H1 (cell line): ENCODE data around the gene TSSK6. TPM values are rescaled to one million over a fixed set of nuclear protein-coding genes. Genes with fewer than 3 reads are reported as not detected.
A peak's percentile ranks its signal among the peaks of the same experiment; 100 is the strongest.

Source experiments
- BACH1 ChIP-seq: IDR thresholded peaks from 2 replicates; pipeline ENCODE4 v1.6.1; 2012; ENCODE audit warnings: low read length, improper control_type of control experiment
- BRCA1 ChIP-seq: IDR thresholded peaks from 2 replicates; pipeline ENCODE4 v1.6.1; 2012; ENCODE audit warnings: low read depth, low read length, improper control_type of control experiment
- EZH2 ChIP-seq: fragments of 200-600 bp; sonication (generic); IDR thresholded peaks from 2 replicates; pipeline ENCODE4 v1.7.1; 2012; ENCODE audit warnings: low read depth, mild to moderate bottlenecking, moderate library complexity, low read length, inconsistent platforms; ENCODE audit not compliant: severe bottlenecking
- POLR2A ChIP-seq, 2 experiments: IDR thresholded peaks; 1 replicate in 1 of 2; 2 replicates in 1 of 2; pipeline ENCODE4 v1.6.1; 2011; ENCODE audit warnings: low read depth in 2 of 2, low read length in 2 of 2, mild to moderate bottlenecking in 2 of 2; ENCODE audit errors: control extremely low read depth in 1 of 2
- POLR2AphosphoS5 ChIP-seq: IDR thresholded peaks from 2 replicates; pipeline ENCODE4 v1.6.1; 2011; ENCODE audit warnings: low read depth, low read length
- RXRA ChIP-seq: IDR thresholded peaks from 2 replicates; pipeline ENCODE4 v1.6.1; 2011; ENCODE audit warnings: low read depth, mild to moderate bottlenecking, low read length, moderate library complexity; ENCODE audit not compliant: insufficient read depth
- SP4 ChIP-seq: IDR thresholded peaks from 2 replicates; pipeline ENCODE4 v1.6.1; 2012; ENCODE audit warnings: low read length, inconsistent platforms
- TAF7 ChIP-seq: optimal IDR thresholded peaks from 2 replicates; pipeline ENCODE3; 2011; ENCODE audit warnings: low read depth, mild to moderate bottlenecking, inconsistent platforms, low read length, moderate library complexity, borderline replicate concordance
- TBP ChIP-seq: IDR thresholded peaks from 2 replicates; pipeline ENCODE4 v1.6.1; 2011; ENCODE audit warnings: low read depth, low read length, improper control_type of control experiment
- ZNF274 ChIP-seq: IDR thresholded peaks from 2 replicates; pipeline ENCODE4 v1.7.0; 2012; ENCODE audit warnings: low read length, borderline replicate concordance; ENCODE audit errors: extremely low read depth
- polyA plus RNA-seq, 7 experiments: library from polyadenylated mRNA; depleted of rRNA in 3 of 7; stranded (reverse) in 5 of 7; unstranded in 2 of 7; fragments of >200 nt in 5 of 7; fragments of 200-250 nt in 2 of 7; gene quantifications; 1 replicate in 5 of 7; 2 replicates in 1 of 7; 4 replicates in 1 of 7; pipeline versions ENCODE4 v1.2.1 to v1.2.3, GENCODE V29; 2011 to 2013; ENCODE audit warnings: missing spikeins in 2 of 7, mixed read lengths in 2 of 7
- total RNA-seq: library from RNA; stranded (reverse); fragmentation: NEBNext Ultra II Directional; extraction: Animal tissue kit (Norgen Biotek cat#: 25700); gene quantifications from 2 replicates; pipeline ENCODE4 v1.2.1, GENCODE V29; 2021
- TF ChIP-seq, protein P1 (sequence below): fragments of 300-600 bp; sonication (generic); IDR thresholded peaks from 2 replicates; pipeline ENCODE4 v1.7.1; 2012; ENCODE audit warnings: low read length, moderate library complexity, mild to moderate bottlenecking, inconsistent platforms; ENCODE audit not compliant: insufficient replicate concordance

The TSSK6 gene
- total and polyA plus RNA-seq, 2 of the 8 experiments (the other 6 are each of a cell fraction or from before 2014, with no cell fraction given): 3.6 to 7.8 TPM

DNA sequence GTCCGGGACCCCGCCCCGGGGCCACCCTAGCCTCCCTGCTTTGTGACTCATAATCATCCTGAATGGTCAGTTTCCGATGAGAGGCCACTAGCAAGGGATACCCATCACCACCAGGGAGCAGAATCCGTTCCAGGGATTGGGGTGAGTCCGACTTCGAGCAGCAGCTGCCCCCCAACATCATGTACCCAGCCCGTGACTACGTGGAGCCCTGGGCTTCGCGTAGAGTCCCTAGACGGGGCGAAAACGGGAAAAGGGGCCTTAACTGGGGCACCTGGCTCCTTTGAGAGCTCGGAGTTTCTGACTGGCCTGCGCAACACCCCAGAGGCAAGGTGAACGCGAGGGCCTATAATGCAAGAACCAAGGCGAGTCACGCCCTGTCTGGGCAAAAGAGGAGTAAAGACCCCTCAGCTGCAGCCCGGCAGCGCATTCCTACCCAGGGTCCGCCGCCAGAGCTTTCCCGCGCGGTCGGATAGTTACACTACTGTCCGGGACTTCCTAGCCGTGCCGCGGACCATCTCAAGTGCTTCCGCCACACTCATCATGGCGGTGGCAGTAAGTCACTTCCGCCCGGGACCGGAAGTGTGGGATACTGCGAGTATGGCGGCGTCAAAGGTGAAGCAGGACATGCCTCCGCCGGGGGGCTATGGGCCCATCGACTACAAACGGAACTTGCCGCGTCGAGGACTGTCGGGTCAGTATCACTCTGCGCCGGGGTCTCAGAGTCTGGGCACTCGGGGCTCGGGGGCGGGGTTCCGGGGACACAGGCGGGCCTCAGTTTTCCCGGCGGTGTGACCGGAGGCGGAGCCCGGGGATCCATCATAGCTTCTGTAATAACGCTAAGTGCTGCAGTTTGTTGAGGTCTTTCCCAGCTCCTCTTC lies 533 bp upstream of the TSSK6 start, which contains the start of gene NDUFA13 (continued):
- TF ChIP-seq, protein P1, sequence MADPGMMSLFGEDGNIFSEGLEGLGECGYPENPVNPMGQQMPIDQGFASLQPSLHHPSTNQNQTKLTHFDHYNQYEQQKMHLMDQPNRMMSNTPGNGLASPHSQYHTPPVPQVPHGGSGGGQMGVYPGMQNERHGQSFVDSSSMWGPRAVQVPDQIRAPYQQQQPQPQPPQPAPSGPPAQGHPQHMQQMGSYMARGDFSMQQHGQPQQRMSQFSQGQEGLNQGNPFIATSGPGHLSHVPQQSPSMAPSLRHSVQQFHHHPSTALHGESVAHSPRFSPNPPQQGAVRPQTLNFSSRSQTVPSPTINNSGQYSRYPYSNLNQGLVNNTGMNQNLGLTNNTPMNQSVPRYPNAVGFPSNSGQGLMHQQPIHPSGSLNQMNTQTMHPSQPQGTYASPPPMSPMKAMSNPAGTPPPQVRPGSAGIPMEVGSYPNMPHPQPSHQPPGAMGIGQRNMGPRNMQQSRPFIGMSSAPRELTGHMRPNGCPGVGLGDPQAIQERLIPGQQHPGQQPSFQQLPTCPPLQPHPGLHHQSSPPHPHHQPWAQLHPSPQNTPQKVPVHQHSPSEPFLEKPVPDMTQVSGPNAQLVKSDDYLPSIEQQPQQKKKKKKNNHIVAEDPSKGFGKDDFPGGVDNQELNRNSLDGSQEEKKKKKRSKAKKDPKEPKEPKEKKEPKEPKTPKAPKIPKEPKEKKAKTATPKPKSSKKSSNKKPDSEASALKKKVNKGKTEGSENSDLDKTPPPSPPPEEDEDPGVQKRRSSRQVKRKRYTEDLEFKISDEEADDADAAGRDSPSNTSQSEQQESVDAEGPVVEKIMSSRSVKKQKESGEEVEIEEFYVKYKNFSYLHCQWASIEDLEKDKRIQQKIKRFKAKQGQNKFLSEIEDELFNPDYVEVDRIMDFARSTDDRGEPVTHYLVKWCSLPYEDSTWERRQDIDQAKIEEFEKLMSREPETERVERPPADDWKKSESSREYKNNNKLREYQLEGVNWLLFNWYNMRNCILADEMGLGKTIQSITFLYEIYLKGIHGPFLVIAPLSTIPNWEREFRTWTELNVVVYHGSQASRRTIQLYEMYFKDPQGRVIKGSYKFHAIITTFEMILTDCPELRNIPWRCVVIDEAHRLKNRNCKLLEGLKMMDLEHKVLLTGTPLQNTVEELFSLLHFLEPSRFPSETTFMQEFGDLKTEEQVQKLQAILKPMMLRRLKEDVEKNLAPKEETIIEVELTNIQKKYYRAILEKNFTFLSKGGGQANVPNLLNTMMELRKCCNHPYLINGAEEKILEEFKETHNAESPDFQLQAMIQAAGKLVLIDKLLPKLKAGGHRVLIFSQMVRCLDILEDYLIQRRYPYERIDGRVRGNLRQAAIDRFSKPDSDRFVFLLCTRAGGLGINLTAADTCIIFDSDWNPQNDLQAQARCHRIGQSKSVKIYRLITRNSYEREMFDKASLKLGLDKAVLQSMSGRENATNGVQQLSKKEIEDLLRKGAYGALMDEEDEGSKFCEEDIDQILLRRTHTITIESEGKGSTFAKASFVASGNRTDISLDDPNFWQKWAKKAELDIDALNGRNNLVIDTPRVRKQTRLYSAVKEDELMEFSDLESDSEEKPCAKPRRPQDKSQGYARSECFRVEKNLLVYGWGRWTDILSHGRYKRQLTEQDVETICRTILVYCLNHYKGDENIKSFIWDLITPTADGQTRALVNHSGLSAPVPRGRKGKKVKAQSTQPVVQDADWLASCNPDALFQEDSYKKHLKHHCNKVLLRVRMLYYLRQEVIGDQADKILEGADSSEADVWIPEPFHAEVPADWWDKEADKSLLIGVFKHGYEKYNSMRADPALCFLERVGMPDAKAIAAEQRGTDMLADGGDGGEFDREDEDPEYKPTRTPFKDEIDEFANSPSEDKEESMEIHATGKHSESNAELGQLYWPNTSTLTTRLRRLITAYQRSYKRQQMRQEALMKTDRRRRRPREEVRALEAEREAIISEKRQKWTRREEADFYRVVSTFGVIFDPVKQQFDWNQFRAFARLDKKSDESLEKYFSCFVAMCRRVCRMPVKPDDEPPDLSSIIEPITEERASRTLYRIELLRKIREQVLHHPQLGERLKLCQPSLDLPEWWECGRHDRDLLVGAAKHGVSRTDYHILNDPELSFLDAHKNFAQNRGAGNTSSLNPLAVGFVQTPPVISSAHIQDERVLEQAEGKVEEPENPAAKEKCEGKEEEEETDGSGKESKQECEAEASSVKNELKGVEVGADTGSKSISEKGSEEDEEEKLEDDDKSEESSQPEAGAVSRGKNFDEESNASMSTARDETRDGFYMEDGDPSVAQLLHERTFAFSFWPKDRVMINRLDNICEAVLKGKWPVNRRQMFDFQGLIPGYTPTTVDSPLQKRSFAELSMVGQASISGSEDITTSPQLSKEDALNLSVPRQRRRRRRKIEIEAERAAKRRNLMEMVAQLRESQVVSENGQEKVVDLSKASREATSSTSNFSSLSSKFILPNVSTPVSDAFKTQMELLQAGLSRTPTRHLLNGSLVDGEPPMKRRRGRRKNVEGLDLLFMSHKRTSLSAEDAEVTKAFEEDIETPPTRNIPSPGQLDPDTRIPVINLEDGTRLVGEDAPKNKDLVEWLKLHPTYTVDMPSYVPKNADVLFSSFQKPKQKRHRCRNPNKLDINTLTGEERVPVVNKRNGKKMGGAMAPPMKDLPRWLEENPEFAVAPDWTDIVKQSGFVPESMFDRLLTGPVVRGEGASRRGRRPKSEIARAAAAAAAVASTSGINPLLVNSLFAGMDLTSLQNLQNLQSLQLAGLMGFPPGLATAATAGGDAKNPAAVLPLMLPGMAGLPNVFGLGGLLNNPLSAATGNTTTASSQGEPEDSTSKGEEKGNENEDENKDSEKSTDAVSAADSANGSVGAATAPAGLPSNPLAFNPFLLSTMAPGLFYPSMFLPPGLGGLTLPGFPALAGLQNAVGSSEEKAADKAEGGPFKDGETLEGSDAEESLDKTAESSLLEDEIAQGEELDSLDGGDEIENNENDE: no peak
- TF ChIP-seq BRCA1: no peak
- peak; percentile 84 to 86 for TF ChIP-seq POLR2A (IDR thresholded peaks at IDR 0.05; ENCODE audit: control extremely low read depth in 1 of 2, low read depth in 2 of 2, low read length in 2 of 2)
- peak; percentile 97 for TF ChIP-seq POLR2AphosphoS5
- no peak for TF ChIP-seq BACH1
- no peak for TF ChIP-seq SP4
- TF ChIP-seq TBP: peak; percentile 90
- no peak for TF ChIP-seq EZH2
- no peak for TF ChIP-seq ZNF274
- TF ChIP-seq TAF7: no peak
- no peak for TF ChIP-seq RXRA
